SJSA1 (cell line): ENCODE results near the gene TFRC. TPM values are rescaled to one million over a fixed set of nuclear protein-coding genes. Genes with fewer than 3 reads are reported as not detected.
"Not testable (repeated sequence)": the region's sequence is repeated elsewhere in the genome, so short reads cannot be mapped to it uniquely, and the experiment has no call there.

ENCODE experiments used
- DNase-seq, 2 experiments: peaks; one replicate each; pipeline ENCODE4 v3.0.0-alpha.2; 2015 to 2020; ENCODE audit warnings: low spot score in 2 of 2, low read depth in 1 of 2
- H3K27ac ChIP-seq: fragments of 250-450 bp; sonication (Bioruptor Pico); 2 replicates; pipeline ENCODE4 v1.5.1; 2020; ENCODE audit warnings: mild to moderate bottlenecking, moderate library complexity
- H3K27me3 ChIP-seq: fragments of 250-450 bp; sonication (Bioruptor Pico); replicated peaks from 2 replicates; pipeline ENCODE4 v1.5.1; 2020; ENCODE audit warnings: mild to moderate bottlenecking, moderate library complexity
- H3K36me3 ChIP-seq: fragments of 250-450 bp; sonication (Bioruptor Pico); 2 replicates; pipeline ENCODE4 v1.5.1; 2020; ENCODE audit warnings: mild to moderate bottlenecking
- H3K4me1 ChIP-seq: fragments of 250-450 bp; sonication (Bioruptor Pico); replicated peaks from 2 replicates; pipeline ENCODE4 v1.6.1; 2021; ENCODE audit warnings: mild to moderate bottlenecking
- H3K4me3 ChIP-seq: fragments of 250-450 bp; sonication (Bioruptor Pico); 2 replicates; pipeline ENCODE4 v1.5.1; 2020; ENCODE audit warnings: mild to moderate bottlenecking
- H3K9me3 ChIP-seq: fragments of 250-450 bp; sonication (Bioruptor Pico); replicated peaks from 2 replicates; pipeline ENCODE4 v1.5.1; 2020; ENCODE audit warnings: mild to moderate bottlenecking
- total RNA-seq: library from RNA; depleted of rRNA; stranded (reverse); fragments of >200 nt; shearing (Covaris generic); gene quantifications from 2 replicates; pipeline ENCODE4 v1.2.3, GENCODE V29; 2014

Gene TFRC
- total RNA-seq, 1 experiment from 2014 or later: 92.3 TPM

DNA sequence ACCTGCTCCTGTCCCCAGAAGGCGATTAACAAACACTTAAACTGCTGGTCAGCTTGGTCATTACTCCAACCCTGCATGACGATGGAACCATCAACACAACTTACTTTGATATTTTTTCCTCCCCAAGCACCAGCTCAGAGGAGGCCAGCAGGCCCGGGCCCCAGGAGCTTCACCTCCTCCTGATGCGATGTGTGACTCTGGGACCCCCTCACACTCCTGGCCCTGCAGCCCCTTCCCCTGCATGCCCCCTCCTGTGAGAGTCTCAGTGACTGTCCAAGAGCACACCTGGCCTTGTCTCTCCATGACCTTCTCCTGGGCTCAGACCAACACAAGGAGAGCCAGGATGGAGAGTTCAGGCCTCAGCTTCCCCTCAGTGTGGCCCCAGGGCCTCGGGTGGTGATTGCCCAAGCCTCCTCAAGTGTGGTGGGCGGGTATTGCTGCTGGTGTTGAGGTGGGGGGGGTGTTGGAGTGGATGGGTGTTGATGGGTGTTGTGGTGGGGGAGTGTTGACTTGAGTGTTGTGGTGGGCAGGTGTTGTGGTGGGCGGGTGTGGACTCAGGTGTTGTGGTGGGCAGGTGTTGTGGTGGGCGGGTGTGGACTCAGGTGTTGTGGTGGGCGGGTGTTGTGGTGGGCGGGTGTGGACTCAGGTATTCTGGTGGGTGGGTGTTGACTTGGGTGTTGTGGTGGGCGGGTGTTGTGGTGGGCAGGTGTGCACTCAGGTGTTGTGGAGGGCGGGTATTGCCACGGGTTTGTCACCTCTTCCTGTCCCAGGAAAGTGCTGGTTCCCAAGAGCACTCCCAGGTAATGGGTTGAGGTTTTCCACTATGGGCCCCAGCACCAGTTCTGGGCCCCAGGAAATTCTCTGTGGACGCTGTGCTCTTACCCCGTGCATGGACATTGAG lies 68.1 kb downstream of the TFRC start:
- H3K36me3 ChIP-seq: no peaks in the 10 kb centered on the region
- H3K4me3 ChIP-seq: no peak overlapping the region
- H3K27ac ChIP-seq: no peak overlapping the region
- H3K27me3 ChIP-seq: peaks cover 7% of the 10 kb centered on the region
- DNase-seq: no peak
- H3K9me3 ChIP-seq: no peaks in the 10 kb centered on the region
- H3K4me1 ChIP-seq: no peaks in the 10 kb centered on the region

DNA sequence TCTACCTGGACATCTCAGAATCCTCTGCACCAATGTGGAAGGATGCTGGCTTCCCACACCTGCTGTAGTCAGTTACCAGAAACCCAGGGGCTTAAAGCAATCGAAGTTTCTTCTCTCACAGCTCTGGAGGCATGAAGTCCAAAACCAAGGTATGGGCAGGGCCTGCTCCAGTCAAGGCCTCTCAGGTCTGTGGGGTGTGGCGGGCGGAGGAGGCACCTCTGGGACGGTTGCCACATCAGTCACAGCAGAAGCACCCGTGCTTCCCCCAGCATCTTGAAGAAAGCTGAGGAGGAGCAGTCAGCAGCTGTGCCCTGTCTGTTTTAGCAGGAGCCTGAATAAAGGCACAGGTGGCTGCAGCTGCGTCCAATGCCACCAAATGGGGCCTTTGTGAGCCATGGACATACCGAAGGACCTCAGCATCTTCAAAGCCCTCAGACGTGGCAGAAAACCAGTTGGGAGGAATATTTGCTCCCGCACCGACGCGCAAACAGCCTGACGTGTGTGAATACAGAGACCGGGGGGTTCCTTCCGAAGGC lies 68.9 kb downstream of the TFRC start:
- H3K4me3 ChIP-seq: no peak overlapping the region
- no peaks in the 10 kb centered on the region for H3K9me3 ChIP-seq
- no peaks in the 10 kb centered on the region for H3K4me1 ChIP-seq
- H3K27me3 ChIP-seq: peaks cover 10% of the 10 kb centered on the region
- DNase-seq: no peak
- H3K27ac ChIP-seq: no peak overlapping the region
- H3K36me3 ChIP-seq: no peaks in the 10 kb centered on the region

DNA sequence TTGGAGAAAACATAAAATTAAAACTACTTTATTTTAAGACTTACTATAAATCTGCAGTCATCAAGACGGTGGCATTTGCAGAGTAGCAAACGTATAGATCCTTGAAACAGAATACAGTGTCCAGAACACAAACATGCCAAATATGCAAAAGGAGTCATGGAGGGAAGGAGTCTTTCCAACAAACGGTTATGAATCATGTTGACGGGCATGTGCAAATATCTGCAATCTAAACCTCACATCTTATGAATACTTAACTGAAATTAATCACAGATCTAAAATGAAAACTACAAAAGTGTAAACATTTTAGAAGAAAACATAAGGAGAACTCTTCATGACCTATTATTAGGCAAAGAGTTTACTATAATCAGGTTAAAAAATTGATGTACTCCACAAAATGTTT lies 69.4 kb downstream of the TFRC start:
- Histone ChIP-seq H3K9me3 (no peaks in the 10 kb centered on the region), H3K4me3 (no peak overlapping the region)
- DNase-seq: no peak

DNA sequence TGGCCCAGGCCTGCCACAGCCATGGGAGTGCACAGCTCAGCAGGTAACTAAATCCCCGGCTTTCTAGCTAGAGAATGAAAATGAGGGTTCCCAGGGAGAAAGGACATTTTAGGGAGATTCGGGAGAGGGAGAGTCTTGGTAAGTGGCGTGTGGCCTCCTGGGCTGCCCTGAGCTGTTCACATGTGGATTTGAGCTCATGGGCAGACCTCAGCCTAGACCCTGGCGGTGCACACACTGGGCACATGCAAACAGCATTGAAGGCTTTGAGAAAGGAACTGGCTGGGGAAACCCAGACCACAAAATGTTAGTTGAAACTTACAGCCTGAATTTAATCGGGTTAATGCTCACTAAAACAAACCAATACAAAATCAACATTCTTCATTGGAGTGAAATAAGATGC lies 72.4 kb downstream of the TFRC start:
- Histone ChIP-seq H3K4me3 (no peak overlapping the region), H3K4me1 (no peaks in the 10 kb centered on the region), H3K9me3 (no peaks in the 10 kb centered on the region), H3K36me3 (no peaks in the 10 kb centered on the region), H3K27me3 (peaks cover 10% of the 10 kb centered on the region), H3K27ac (no peak overlapping the region)
- no peak for DNase-seq

More for the DNA sequence above, 69.4 kb downstream of the TFRC start:
- Histone ChIP-seq H3K36me3 (no peaks in the 10 kb centered on the region), H3K27me3 (peaks cover 10% of the 10 kb centered on the region), H3K4me1 (no peaks in the 10 kb centered on the region), H3K27ac (no peak overlapping the region)

DNA sequence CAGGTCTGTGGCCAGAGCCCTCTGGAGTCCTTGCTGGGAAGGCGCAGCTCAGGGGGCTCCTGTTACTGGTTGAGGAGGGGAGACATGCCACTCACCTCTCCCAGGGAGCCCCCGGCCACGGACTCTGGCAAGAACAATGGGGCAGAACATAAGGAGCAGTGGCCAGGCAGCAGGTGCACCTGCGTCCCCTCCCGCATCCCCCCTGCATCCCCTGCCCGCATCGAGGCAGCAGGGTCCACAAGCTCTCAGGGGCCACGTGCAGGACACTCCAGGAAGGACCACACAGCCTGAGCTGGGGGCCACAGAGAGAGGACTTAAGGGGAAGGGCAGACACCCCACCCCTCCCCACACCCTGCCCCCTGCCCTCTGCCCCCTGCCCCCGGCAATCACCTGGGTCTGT lies 73.0 kb downstream of the TFRC start:
- no peaks in the 10 kb centered on the region for H3K9me3 ChIP-seq
- no peak overlapping the region for H3K27ac ChIP-seq
- no peak for DNase-seq
- H3K4me3 ChIP-seq: no peak overlapping the region
- no peaks in the 10 kb centered on the region for H3K36me3 ChIP-seq
- H3K27me3 ChIP-seq: peaks cover 10% of the 10 kb centered on the region
- H3K4me1 ChIP-seq: no peaks in the 10 kb centered on the region

DNA sequence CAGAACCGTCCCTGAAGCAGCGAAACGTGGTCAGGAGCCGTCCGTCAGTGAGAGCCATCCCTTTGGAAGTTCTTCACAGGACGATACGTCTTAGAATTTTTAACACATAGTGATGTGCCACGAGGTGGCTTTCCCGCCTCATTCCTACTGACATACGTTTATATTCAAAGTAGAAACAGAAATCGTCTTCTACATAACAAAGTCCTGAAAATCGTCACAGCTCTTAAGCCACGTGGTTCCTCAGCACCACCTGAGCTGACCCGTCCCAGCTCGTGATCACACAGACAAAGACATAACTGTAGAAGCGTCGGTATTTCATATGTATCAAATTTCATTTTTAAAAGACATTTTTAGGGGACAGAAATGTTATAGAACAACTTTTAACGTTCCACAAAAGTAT lies 73.5 kb downstream of the TFRC start:
- no peaks in the 10 kb centered on the region for H3K9me3 ChIP-seq
- DNase-seq: no peak
- no peaks in the 10 kb centered on the region for H3K36me3 ChIP-seq
- H3K4me1 ChIP-seq: no peaks in the 10 kb centered on the region
- peaks cover 10% of the 10 kb centered on the region for H3K27me3 ChIP-seq
- H3K27ac ChIP-seq: no peak overlapping the region
- H3K4me3 ChIP-seq: no peak overlapping the region

DNA sequence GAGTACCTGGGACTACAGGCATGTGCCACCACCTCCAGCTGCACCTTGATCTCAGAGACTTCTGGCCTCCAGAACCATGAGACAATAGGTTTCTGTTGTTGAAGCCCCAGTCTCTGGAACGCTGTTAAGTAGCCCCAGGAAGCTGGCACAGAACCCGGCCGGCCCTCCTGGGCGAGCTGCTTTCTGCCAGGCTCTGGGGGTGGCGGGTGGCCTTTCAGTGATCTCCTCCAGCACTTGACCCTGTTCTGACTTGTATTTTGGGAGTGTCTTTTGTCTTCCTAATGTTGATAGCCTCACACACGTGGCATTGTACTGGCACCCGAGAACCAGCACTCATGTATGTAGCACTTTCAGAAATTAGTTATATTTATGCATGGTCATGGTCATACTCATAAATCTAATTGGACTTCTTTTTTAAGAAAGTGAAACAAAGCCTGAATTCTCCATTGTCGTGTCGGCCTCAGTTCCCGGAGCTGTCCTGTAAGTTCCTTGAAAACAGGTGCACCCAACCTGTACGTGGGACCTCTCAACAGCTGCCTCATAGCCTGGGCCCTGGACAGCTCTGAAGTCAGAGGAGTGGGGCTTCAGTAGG lies 74.0 kb downstream of the TFRC start:
- H3K27me3 ChIP-seq: peaks cover 9% of the 10 kb centered on the region
- no peak overlapping the region for H3K27ac ChIP-seq
- H3K9me3 ChIP-seq: no peaks in the 10 kb centered on the region
- no peak for DNase-seq
- H3K4me1 ChIP-seq: no peaks in the 10 kb centered on the region
- H3K36me3 ChIP-seq: no peaks in the 10 kb centered on the region
- H3K4me3 ChIP-seq: no peak overlapping the region

DNA sequence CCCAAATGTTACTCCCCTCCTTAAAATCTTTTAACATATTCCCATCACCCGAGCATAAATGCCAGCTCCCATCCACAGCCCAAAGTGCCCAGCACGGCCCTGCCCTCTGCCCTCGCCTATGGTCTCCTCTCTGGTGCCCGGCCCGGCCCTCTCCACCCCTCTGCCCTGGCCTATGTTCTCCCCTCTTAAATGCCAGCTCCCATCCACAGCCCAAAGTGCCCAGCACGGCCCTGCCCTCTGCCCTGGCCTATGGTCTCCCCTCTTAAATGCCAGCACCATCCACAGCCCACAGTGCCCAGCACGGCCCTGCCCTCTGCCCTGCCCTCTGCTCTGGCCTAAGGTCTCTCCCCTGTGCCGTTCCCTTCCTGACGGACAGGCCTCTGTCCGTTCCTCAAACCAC lies 76.6 kb downstream of the TFRC start:
- not testable (repeated sequence) for H3K4me3 ChIP-seq, H3K4me1 ChIP-seq, H3K27me3 ChIP-seq, H3K27ac ChIP-seq, H3K36me3 ChIP-seq, DNase-seq, H3K9me3 ChIP-seq

DNA sequence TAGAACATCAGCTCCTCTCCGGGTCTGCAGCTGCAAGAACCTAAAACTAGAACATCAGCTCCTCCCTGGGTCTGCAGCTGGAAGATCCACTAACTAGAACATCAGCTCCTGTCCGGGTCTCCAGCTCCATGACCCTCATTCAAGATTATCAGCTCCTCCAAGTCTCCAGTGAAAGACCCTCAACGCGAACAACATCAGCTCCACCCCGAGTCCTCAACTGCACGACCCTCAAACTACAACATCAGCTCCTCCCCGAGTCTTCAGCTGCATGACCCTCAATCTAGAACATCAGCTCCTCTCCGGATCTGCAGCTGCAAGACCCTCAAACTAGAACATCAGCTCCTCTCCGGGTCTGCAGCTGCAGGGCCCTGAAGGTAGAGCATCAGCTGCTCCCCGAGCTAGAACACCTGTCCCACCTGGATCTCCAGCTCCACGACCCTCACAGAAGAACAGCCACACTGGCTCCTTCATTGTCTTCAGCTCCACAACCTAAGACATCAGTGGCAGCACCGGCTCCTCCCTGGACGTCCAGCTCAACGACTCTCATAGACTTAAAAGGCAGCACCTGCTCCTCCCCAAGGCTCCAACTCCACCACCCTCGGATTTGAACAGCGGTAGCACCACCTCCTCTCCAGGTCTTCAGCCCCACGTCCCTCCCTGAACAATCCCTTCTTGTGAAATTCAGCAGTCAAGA lies 77.4 kb downstream of the TFRC start:
- DNase-seq, H3K27me3 ChIP-seq, H3K4me1 ChIP-seq, H3K36me3 ChIP-seq, H3K4me3 ChIP-seq, H3K27ac ChIP-seq, H3K9me3 ChIP-seq: not testable (repeated sequence)

DNA sequence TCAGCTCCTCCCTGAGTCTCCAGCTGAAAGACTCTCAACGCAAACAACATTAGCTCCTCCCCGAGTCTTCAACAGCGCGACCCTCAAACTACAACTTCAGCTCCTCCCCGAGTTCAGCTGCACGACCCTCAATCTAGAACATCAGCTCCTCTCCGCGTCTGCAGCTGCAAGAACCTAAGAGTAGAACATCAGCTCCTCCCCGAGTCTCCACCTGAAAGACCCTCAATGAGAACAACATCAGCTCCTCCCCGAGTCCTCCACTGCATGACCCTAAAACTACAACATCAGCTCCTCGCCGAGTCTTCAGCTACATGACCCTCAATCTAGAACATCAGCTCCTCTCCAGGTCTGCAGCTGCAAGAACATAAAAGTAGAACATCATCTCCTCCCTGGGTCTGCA lies 78.3 kb downstream of the TFRC start:
- Histone ChIP-seq H3K36me3 (no peaks in the 10 kb centered on the region), H3K9me3 (no peaks in the 10 kb centered on the region), H3K4me3 (no peak overlapping the region), H3K4me1 (no peaks in the 10 kb centered on the region), H3K27ac (no peak overlapping the region), H3K27me3 (0 out of 2 replicates have a peak, but pooled peaks cover 2% of the 10 kb centered on the region)
- DNase-seq: peak in 1 of 2 experiments; percentile 16

DNA sequence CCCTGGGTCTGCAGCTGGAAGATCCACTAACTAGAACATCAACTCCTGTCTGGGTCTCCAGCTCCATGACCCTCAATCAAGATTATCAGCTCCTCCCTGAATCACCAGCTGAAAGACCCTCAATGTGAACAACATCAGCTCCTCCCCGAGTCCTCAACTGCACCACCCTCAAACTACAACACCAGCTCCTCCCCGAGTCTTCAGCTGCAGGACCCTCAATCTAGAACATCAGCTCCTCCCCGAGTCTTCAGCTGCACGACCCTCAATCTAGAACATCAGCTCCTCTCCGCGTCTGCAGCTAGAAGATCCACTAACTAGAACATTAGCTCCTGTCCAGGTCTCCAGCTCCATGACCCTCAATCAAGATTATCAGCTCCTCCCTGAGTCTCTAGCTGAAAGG lies 79.2 kb downstream of the TFRC start:
- not testable (repeated sequence) for H3K27ac ChIP-seq, H3K4me3 ChIP-seq, H3K36me3 ChIP-seq, H3K27me3 ChIP-seq, H3K9me3 ChIP-seq, H3K4me1 ChIP-seq
- peak in 1 of 2 experiments; percentile 3 for DNase-seq

DNA sequence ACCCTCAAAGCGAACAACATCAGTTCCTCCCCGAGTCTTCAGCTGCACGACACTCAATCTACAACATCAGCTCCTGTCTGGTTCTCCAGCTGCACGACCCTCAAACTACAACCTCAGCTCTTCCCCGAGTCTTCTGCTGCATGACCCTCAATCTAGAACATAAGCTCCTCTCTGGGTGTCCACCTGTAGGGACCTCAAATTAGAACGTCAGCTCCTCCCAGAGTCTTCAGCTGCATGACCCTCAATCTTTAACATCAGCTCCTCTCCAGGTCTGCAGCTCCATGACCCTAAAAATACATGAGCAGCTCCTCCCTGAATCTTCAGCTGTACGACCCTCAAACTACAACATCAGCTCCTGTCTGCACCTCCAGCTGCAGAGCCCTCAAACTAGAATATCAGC lies 80.7 kb downstream of the TFRC start:
- not testable (repeated sequence) for H3K4me1 ChIP-seq, H3K27ac ChIP-seq, H3K27me3 ChIP-seq, H3K36me3 ChIP-seq, DNase-seq, H3K4me3 ChIP-seq, H3K9me3 ChIP-seq

DNA sequence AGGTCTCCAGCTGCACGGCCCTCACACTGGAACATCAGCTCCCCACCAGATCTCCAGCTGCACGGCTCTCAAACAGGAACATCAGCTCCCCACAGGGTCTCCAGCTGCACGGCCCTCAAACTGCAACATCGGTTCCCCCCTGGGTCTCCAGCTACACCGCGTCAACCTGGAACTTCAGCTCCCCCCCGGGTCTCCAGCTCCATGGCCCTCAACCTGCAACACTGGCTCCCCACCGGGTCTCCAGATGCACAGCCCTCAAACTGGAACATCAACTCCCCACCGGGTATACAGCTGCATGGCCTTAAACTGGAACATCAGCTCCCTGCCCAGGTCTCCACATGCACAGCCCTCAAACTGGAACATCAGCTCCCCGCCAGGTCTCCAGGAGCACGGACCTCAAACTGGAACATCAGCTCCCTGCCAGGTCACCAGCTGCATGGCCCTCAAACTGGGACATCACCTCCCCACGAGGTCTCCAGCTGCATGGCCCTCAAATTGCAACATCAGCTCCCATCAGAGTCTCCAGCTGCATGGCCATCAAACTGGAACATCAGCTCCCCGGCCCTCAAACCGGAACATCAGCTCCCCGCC lies 81.4 kb downstream of the TFRC start:
- not testable (repeated sequence) for H3K4me3 ChIP-seq, H3K4me1 ChIP-seq, H3K27me3 ChIP-seq, H3K36me3 ChIP-seq, DNase-seq, H3K27ac ChIP-seq, H3K9me3 ChIP-seq

DNA sequence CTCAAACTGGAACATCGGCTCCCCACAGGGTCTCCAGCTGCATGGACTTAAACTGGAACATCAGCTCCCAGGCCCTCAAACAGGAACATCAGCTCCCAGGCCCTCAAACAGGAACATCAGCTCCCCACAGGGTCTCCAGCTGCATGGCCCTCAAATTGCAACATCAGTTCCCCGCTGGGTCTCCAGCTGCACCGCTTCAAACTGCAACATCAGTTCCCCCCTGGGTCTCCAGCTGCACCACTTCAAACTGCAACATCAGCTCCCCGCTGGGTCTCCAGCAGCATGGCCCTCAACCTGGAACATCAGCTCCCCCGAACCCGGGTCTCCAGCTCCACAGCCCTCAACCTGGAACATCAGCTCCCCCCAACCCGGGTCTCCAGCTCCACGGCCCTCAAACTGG lies 82.0 kb downstream of the TFRC start:
- H3K4me3 ChIP-seq: no peak overlapping the region
- no peak overlapping the region for H3K27ac ChIP-seq
- H3K27me3 ChIP-seq: no peaks in the 10 kb centered on the region; the same call in 1 of the 2 replicates
- H3K36me3 ChIP-seq: no peaks in the 10 kb centered on the region
- no peak for DNase-seq
- no peaks in the 10 kb centered on the region for H3K9me3 ChIP-seq
- no peaks in the 10 kb centered on the region for H3K4me1 ChIP-seq
